Cardiac fibroblast (primary cell): Measurements from ENCODE around the gene RGL3.
A peak's percentile ranks its signal among the peaks of the same experiment; 100 is the strongest.
"Not testable (repeated sequence)": the region's sequence is repeated elsewhere in the genome, so short reads cannot be mapped to it uniquely, and the experiment has no call there.

Source experiments
- DNase-seq, 2 donors: peaks; one replicate each; pipeline versions ENCODE4 v3.0.0 to v3.0.0-alpha.2; 2010; ENCODE audit warnings: low read depth in 2 of 2
- H3K4me3 ChIP-seq, 2 donors: replicated peaks in 1 of 2; 1 replicate in 1 of 2; 2 replicates in 1 of 2; pipeline ENCODE4 v1.5.1; 2011; ENCODE audit warnings: low read depth in 2 of 2, low read length in 2 of 2, mild to moderate bottlenecking in 2 of 2, moderate library complexity in 1 of 2
- CTCF ChIP-seq: IDR thresholded peaks from one replicate; pipeline ENCODE4 v1.5.1; 2011; ENCODE audit warnings: low read depth, mild to moderate bottlenecking, low read length, inconsistent platforms

The RGL3 gene

GRCh38 chr19:11355160-11356073, 63.7 kb downstream of the RGL3 start, which contains the start of gene PLPPR2:
PLPPR2 (plus strand) TSS chr19:11355432; CDS start chr19:11357674, 2,242 bp downstream.
- H3K4me3 ChIP-seq, result peak within 1 kb of the TSS; percentile 70 to 76
- TF ChIP-seq CTCF, result no peak
- DNase-seq, result peak; percentile 89 to 91

DNA sequence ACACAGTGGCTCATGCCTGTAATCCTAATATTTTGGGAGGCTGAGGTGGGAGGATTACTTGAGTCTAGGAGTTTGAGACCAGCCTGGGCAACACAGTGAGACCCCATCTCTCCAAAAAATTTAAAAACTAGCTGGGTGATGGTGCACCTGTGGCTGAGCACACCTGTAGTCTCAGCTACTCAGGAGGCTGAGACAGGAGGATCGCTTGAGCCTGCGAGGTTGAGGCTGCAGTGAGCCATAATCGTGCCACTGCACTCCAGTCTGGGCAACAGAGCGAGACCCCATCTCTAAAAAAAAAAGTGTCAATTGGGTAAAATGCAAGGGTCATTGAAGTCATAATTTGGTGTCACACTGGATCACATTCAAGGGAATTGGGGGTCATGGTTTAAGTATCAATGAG, 65.0 kb downstream of the RGL3 start:
- H3K4me3 ChIP-seq, DNase-seq: not testable (repeated sequence)

DNA sequence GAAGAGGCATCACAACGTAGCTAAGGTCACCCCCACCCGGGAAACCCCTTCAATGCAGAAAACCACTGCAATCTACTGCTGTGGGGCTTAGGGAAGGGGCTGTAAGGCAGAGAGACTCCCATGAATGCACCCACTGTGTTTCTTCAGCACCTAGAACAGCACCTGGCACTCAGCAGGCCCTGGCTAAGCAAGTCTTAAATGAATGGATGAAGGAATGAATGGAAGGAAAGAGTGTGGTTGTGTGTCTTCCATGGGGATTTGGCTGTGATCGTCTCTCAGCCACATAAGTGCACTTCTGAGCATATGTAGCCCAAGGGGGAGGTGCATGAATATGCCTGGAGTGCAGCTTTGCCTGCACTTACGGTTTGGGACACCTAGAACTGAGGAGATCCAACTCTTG, 69.9 kb downstream of the RGL3 start:
- TF ChIP-seq CTCF, result no peak
- no peak for DNase-seq
- H3K4me3 ChIP-seq, result no peak overlapping the region

- DNase-seq, result no peak
- no peak overlapping the region for H3K4me3 ChIP-seq
- no peak for TF ChIP-seq CTCF
Measured at GRCh38 chr19:11347546-11348039, 71.5 kb downstream of the RGL3 start.

DNA sequence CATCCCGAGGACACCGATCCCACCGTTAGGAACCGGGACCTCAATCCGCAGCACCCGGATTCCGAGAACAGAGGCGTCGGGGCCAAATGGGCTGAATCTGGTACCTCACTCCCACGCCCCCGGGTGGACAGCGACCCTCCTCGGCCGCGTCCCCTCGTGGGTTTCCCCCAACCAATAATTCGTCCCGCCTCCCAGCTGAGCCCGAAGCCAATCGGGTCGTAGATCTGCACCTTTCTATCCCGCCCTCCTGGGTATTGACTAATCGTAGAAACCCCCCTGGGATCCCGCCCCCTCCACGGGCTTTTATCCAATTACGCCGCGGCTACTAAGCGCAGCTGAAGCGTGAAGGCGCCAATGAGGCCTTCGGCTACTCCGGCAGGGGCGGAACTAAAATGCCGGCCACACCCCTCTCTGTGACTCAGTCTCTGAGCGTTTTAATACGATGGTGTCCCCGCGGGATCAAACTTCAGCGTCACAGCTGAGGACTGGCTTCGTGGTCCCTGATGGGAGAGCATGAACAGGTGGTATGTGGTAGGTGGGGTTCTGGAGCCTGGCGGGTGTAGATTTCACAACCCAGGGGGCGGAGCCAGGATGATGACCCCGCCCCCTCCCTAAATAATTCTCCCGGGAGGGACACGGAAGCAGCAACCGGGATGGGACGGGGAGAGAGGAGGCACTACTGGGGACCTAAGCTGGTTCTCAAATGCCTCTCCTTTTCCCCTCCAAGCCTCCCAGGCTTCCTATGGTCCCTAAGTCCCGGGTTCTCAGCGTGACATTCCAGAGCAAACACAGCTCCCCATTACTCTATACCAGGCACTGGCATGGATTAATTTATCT, 72.8 kb downstream of the RGL3 start, which contains the start of the genes CCDC159 and TMEM205:
CCDC159 (plus strand) TSS at position 416 of the 837 bp plus-strand sequence; CDS start at position 504, 88 bp downstream.
TMEM205 (minus strand) TSS at position 165 of the 837 bp plus-strand sequence. CDS start 649 bp downstream, outside the sequence.
- H3K4me3 ChIP-seq, result peak within 1 kb of the TSS; percentile 73 to 78
- DNase-seq, result peak; percentile 99 to 100
- no peak for TF ChIP-seq CTCF

DNA sequence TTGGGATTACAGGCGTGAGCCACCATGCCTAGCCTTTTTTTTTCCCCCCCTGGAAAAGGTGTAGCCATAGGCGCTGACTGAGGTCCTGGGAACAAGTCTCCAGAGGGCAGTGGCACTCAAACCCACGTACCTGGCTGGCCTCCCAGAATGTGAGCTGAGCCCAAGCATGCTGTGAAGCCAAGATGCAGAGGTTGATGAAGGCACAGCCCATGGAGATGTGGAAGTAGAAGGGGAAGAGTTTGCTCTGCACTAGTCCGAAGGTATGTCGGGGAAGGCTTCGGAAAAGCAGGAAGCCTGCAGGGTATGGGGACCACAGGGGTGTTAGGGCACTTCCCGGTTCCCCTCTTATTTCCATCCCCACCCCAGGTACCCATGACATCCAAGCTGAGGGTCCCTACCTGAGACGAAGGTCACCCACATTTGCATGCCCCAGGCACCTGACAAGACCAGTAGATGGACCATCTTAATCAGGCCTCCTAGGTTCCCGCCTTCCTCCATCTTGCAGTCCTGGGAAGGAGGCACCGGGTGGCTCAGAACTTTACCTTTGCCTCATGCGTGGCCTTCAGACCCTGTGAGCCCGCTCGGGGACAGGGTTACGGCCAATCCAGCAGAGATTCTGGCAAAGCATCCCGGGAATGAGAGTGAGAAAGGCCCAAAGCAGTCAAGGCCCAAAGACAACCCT, 73.9 kb downstream of the RGL3 start:
- H3K4me3 ChIP-seq, result peak overlapping the region; percentile 73 to 78
- no peak for DNase-seq
- TF ChIP-seq CTCF, result no peak
